HEK293 (cell line): ENCODE results near the gene C2orf69.

Experiments used
- CTCF ChIA-PET: fragments of 350-600 bp; formaldehyde crosslinking; extraction: SDS; loops from one replicate; lab custom pipeline; 2021; ENCODE audit warnings: antibody characterized with exemption; lab: Yijun Ruan, JAX
- POLR2A ChIA-PET: fragments of 300-600 bp; formaldehyde crosslinking; extraction: SDS; loops from one replicate; lab custom pipeline; 2020; ENCODE audit warnings: antibody characterized with exemption, inconsistent platforms; lab: Yijun Ruan, JAX
- H3K27ac ChIP-seq: fragments of 200-500 bp; sonication (Bioruptor generic); 2 replicates; pipeline ENCODE4 v1.5.1; 2014; ENCODE audit warnings: low read depth, low read length, control low read depth, inconsistent platforms; ENCODE audit errors: extremely low read depth
- H3K36me3 ChIP-seq, 2 experiments: fragments of 200-500 bp in 1 of 2; sonication (Bioruptor generic) in 1 of 2; 1 replicate in 1 of 2; 2 replicates in 1 of 2; pipeline ENCODE4 v1.5.1; 2014 to 2017; ENCODE audit warnings: inconsistent platforms in 2 of 2, low read length in 2 of 2; ENCODE audit not compliant: control insufficient read depth in 2 of 2, insufficient read depth in 1 of 2
- H3K4me1 ChIP-seq: fragments of 200-500 bp; sonication (Bioruptor generic); 2 replicates; pipeline ENCODE4 v1.5.1; 2014; ENCODE audit warnings: mild to moderate bottlenecking, low read length, inconsistent platforms; ENCODE audit not compliant: control insufficient read depth, insufficient read depth
- H3K4me3 ChIP-seq: 2 replicates; pipeline ENCODE4 v1.5.1; 2011; ENCODE audit warnings: low read depth, mild to moderate bottlenecking, control low read depth, low read length, moderate library complexity
- H3K9me3 ChIP-seq: fragments of 200-500 bp; sonication (Bioruptor generic); 2 replicates; pipeline ENCODE4 v1.5.1; 2014; ENCODE audit warnings: low read depth, low read length, inconsistent platforms; ENCODE audit not compliant: control insufficient read depth, insufficient read depth
- GFI1B ChIP-seq: fragments of 450-650 bp; formaldehyde crosslinking; IDR thresholded peaks from 2 replicates; pipeline ENCODE4 v1.5.1; 2016; ENCODE audit warnings: missing biosample characterization, missing genetic modification characterization
- HOXA7 ChIP-seq: sonication (generic); formaldehyde crosslinking; IDR thresholded peaks from 2 replicates; pipeline ENCODE4 v1.8.1; 2022; ENCODE audit warnings: missing genetic modification reagents, borderline replicate concordance
- INSM2 ChIP-seq: fragments of 450-650 bp; formaldehyde crosslinking; IDR thresholded peaks from 2 replicates; pipeline ENCODE4 v1.5.1; 2016; ENCODE audit warnings: missing biosample characterization, missing genetic modification characterization
- MEIS1 ChIP-seq: sonication (generic); formaldehyde crosslinking; IDR thresholded peaks from 2 replicates; pipeline ENCODE4 v1.8.1; 2022; ENCODE audit warnings: missing genetic modification reagents, mild to moderate bottlenecking, borderline replicate concordance
- OSR2 ChIP-seq: fragments of 450-650 bp; formaldehyde crosslinking; IDR thresholded peaks from 2 replicates; pipeline ENCODE4 v1.5.1; 2016; ENCODE audit warnings: missing biosample characterization, missing genetic modification characterization
- OVOL3 ChIP-seq: fragments of 450-650 bp; formaldehyde crosslinking; IDR thresholded peaks from 2 replicates; pipeline ENCODE4 v1.5.1; 2016; ENCODE audit warnings: missing biosample characterization, missing genetic modification characterization
- PRDM6 ChIP-seq: fragments of 450-650 bp; formaldehyde crosslinking; IDR thresholded peaks from 2 replicates; pipeline ENCODE4 v1.5.1; 2017; ENCODE audit warnings: missing biosample characterization, missing genetic modification characterization
- TSHZ1 ChIP-seq: fragments of 450-650 bp; formaldehyde crosslinking; IDR thresholded peaks from 2 replicates; pipeline ENCODE4 v1.5.1; 2016; ENCODE audit warnings: missing biosample characterization, missing genetic modification characterization, borderline replicate concordance
- ZBTB49 ChIP-seq: fragments of 450-650 bp; formaldehyde crosslinking; IDR thresholded peaks from 2 replicates; pipeline ENCODE4 v1.5.1; 2016; ENCODE audit warnings: missing biosample characterization, missing genetic modification characterization, low read depth
- ZBTB8A ChIP-seq: fragments of 450-650 bp; formaldehyde crosslinking; IDR thresholded peaks from 2 replicates; pipeline ENCODE4 v1.5.1; 2016; ENCODE audit warnings: missing biosample characterization, missing genetic modification characterization
- ZNF114 ChIP-seq: fragments of 450-650 bp; formaldehyde crosslinking; IDR thresholded peaks from 2 replicates; pipeline ENCODE4 v1.5.0; 2017; ENCODE audit warnings: missing biosample characterization, missing genetic modification characterization
- ZNF157 ChIP-seq: fragments of 450-650 bp; formaldehyde crosslinking; IDR thresholded peaks from 2 replicates; pipeline ENCODE4 v1.5.1; 2016; ENCODE audit warnings: missing biosample characterization, missing genetic modification characterization
- ZNF174 ChIP-seq: fragments of 450-650 bp; formaldehyde crosslinking; IDR thresholded peaks from 2 replicates; pipeline ENCODE4 v1.5.0; 2017; ENCODE audit warnings: missing biosample characterization, mild to moderate bottlenecking, missing genetic modification characterization
- ZNF24 ChIP-seq: fragments of 450-650 bp; formaldehyde crosslinking; IDR thresholded peaks from 2 replicates; pipeline ENCODE4 v1.5.1; 2016; ENCODE audit warnings: missing biosample characterization, missing genetic modification characterization
- ZNF280C ChIP-seq: fragments of 450-650 bp; formaldehyde crosslinking; IDR thresholded peaks from 2 replicates; pipeline ENCODE4 v1.5.1; 2016; ENCODE audit warnings: missing biosample characterization, missing genetic modification characterization
- ZNF354C ChIP-seq: fragments of 450-650 bp; formaldehyde crosslinking; IDR thresholded peaks from 2 replicates; pipeline ENCODE4 v1.5.1; 2016; ENCODE audit warnings: missing biosample characterization, missing genetic modification characterization, low read depth, borderline replicate concordance
- ZNF394 ChIP-seq: fragments of 450-650 bp; formaldehyde crosslinking; IDR thresholded peaks from 2 replicates; pipeline ENCODE4 v1.5.1; 2016; ENCODE audit warnings: missing biosample characterization, missing genetic modification characterization, mild to moderate bottlenecking, moderate library complexity, borderline replicate concordance
- ZNF473 ChIP-seq: fragments of 450-650 bp; formaldehyde crosslinking; IDR thresholded peaks from 2 replicates; pipeline ENCODE4 v1.5.1; 2017; ENCODE audit warnings: missing biosample characterization, missing genetic modification characterization
- ZNF521 ChIP-seq: fragments of 450-650 bp; formaldehyde crosslinking; IDR thresholded peaks from 2 replicates; pipeline ENCODE4 v1.5.1; 2017; ENCODE audit warnings: missing biosample characterization, mild to moderate bottlenecking, missing genetic modification characterization
- ZNF549 ChIP-seq: fragments of 450-650 bp; IDR thresholded peaks from 2 replicates; pipeline ENCODE4 v1.5.1; 2018; ENCODE audit warnings: missing biosample characterization, missing genetic modification characterization, mild to moderate bottlenecking, inconsistent platforms, moderate library complexity
- ZNF558 ChIP-seq: fragments of 450-650 bp; formaldehyde crosslinking; IDR thresholded peaks from 2 replicates; pipeline ENCODE4 v1.5.1; 2016; ENCODE audit warnings: missing biosample characterization, missing genetic modification characterization
- ZNF658 ChIP-seq: fragments of 450-650 bp; formaldehyde crosslinking; IDR thresholded peaks from 2 replicates; pipeline ENCODE4; 2016; ENCODE audit warnings: missing biosample characterization, missing genetic modification characterization
- ZNF664 ChIP-seq: fragments of 450-650 bp; formaldehyde crosslinking; IDR thresholded peaks from 2 replicates; pipeline ENCODE4 v1.5.1; 2016; ENCODE audit warnings: missing biosample characterization, missing genetic modification characterization
- ZNF677 ChIP-seq: fragments of 450-650 bp; IDR thresholded peaks from 2 replicates; pipeline ENCODE4 v1.5.0; 2018; ENCODE audit warnings: missing biosample characterization, mild to moderate bottlenecking, missing genetic modification characterization, moderate library complexity
- ZNF768 ChIP-seq: fragments of 450-650 bp; formaldehyde crosslinking; IDR thresholded peaks from 2 replicates; pipeline ENCODE4 v1.5.1; 2018; ENCODE audit warnings: missing biosample characterization, mild to moderate bottlenecking, missing genetic modification characterization
- ZXDB ChIP-seq: fragments of 450-650 bp; formaldehyde crosslinking; IDR thresholded peaks from 2 replicates; pipeline ENCODE4 v1.5.1; 2016; ENCODE audit warnings: missing biosample characterization, missing genetic modification characterization

The C2orf69 gene

GRCh38 chr2:199911052-199911876 is at the start of gene C2orf69:
TSS of gene C2orf69 (plus strand) at chr2:199911293. CDS start at chr2:199911439, 146 bp downstream.
- H3K9me3 ChIP-seq, result no peaks in the 10 kb centered on the region
- ChIA-PET CTCF (interaction anchor here (0.6 to 0.9 kb wide), 3 partner anchors 44 to 523 kb away, joined by 4 to 5 read pairs (median 5); partner anchors contain the start of genes MAIP1 and TYW5), POLR2A (interaction anchor here (0.6 to 2.3 kb wide), 5 partner anchors 9 to 52 kb away, joined by 3 to 9 read pairs (median 3); no protein-coding TSS in a partner anchor)
- H3K4me1 ChIP-seq, result no peaks in the 10 kb centered on the region; the same call in 1 of the 2 replicates
- peak within 1 kb of the TSS; percentile 100 for H3K4me3 ChIP-seq
- H3K27ac ChIP-seq, result peak within 1 kb of the TSS; percentile 96
- H3K36me3 ChIP-seq, result peaks cover 0 to 26% of the 10 kb centered on the region in 2 experiments; a peak in 2 of 3 replicates
- TF ChIP-seq ZNF558 (tag by site-specific recombination), result no peak
- TF ChIP-seq INSM2 (tag by site-specific recombination), result no peak
- TF ChIP-seq OVOL3 (tag by site-specific recombination), result no peak
- TF ChIP-seq GFI1B, result no peak
- TF ChIP-seq ZNF677 (tag by site-specific recombination), result no peak
- no peak for TF ChIP-seq TSHZ1 (tag by site-specific recombination)
- no peak for TF ChIP-seq ZNF658 (tag by site-specific recombination)
- 0 out of 2 replicates have a peak, but pooled peaks have one; percentile 62 for TF ChIP-seq ZXDB
- no peak for TF ChIP-seq ZNF521 (tag by site-specific recombination)
- no peak for TF ChIP-seq MEIS1 (CRISPR knock-in tag)
- no peak for TF ChIP-seq ZNF114
- no peak; the same call in 1 of the 2 replicates for TF ChIP-seq ZNF394 (tag by site-specific recombination)
- no peak for TF ChIP-seq ZNF473
- TF ChIP-seq ZNF664 (tag by site-specific recombination), result no peak
- no peak for TF ChIP-seq ZNF157 (tag by site-specific recombination)
- TF ChIP-seq ZNF354C (tag by site-specific recombination), result no peak
- no peak for TF ChIP-seq ZNF549
- no peak for TF ChIP-seq ZNF280C (tag by site-specific recombination)
- no peak for TF ChIP-seq HOXA7
- TF ChIP-seq PRDM6 (tag by site-specific recombination), result no peak
- TF ChIP-seq ZNF768 (tag by site-specific recombination), result no peak
- no peak for TF ChIP-seq ZBTB49 (tag by site-specific recombination)
- no peak for TF ChIP-seq OSR2 (tag by site-specific recombination)
- TF ChIP-seq ZNF24 (tag by site-specific recombination), result no peak
- no peak for TF ChIP-seq ZNF174 (tag by site-specific recombination)
- no peak for TF ChIP-seq ZBTB8A (tag by site-specific recombination)
